MCF 10A (cell line): Measurements from ENCODE around the gene UGT3A1. TPM values are rescaled to one million over a fixed set of nuclear protein-coding genes. Genes with fewer than 3 reads are reported as not detected.

Source experiments
- BruUV-seq: library from RNA; stranded (reverse); fragments of 400-500 nt; replicated peaks from 2 replicates; lab custom pipeline; 2021; lab: Mats Ljungman, UMichigan
- CTCF ChIA-PET: fragments of 300-600 bp; sonication (Branson Sonifier 250); formaldehyde crosslinking; extraction: SDS; loops from one replicate; lab custom pipeline; 2021; ENCODE audit warnings: antibody characterized with exemption, inconsistent platforms; lab: Yijun Ruan, JAX
- POLR2A ChIA-PET: fragments of 300-600, 350-650 bp; sonication (Branson Sonifier 250); formaldehyde crosslinking; extraction: SDS; loops from one replicate; lab custom pipeline; 2020; ENCODE audit warnings: antibody characterized with exemption, inconsistent platforms; lab: Yijun Ruan, JAX
- DNase-seq: peaks from one replicate; pipeline ENCODE4 v3.0.0-alpha.2; 2018; ENCODE audit not compliant: unreplicated experiment
- H3K27ac Mint-ChIP-seq: one replicate; pipeline ENCODE4 v1.8.0; 2022; ENCODE audit warnings: mild to moderate bottlenecking, low read depth, mixed read lengths; ENCODE audit not compliant: unreplicated experiment
- H3K27me3 Mint-ChIP-seq: one replicate; pipeline ENCODE4 v1.8.0; 2022; ENCODE audit warnings: mixed read lengths; ENCODE audit not compliant: insufficient read depth, unreplicated experiment
- H3K36me3 Mint-ChIP-seq: one replicate; pipeline ENCODE4 v1.8.0; 2022; ENCODE audit warnings: mild to moderate bottlenecking, moderate library complexity, mixed read lengths; ENCODE audit not compliant: insufficient read depth, unreplicated experiment
- H3K4me1 Mint-ChIP-seq: one replicate; pipeline ENCODE4 v1.8.0; 2022; ENCODE audit warnings: mixed read lengths; ENCODE audit not compliant: insufficient read depth, unreplicated experiment
- H3K4me3 Mint-ChIP-seq: one replicate; pipeline ENCODE4 v1.8.0; 2022; ENCODE audit warnings: mild to moderate bottlenecking, moderate library complexity, mixed read lengths; ENCODE audit not compliant: unreplicated experiment
- H3K9me3 Mint-ChIP-seq: one replicate; pipeline ENCODE4 v1.8.0; 2022; ENCODE audit warnings: mixed read lengths; ENCODE audit not compliant: unreplicated experiment
- intact Hi-C: fragments of 100-400 bp; cut with micrococcal nuclease; formaldehyde crosslinking; loops from 2 replicates; pipeline ENCODE4 v1.14.1; 2022
- total RNA-seq: library from RNA; stranded (reverse); gene quantifications from 2 replicates; pipeline ENCODE4 v1.2.3, GENCODE V29; 2022
- TF ChIP-seq, protein P1 (sequence below): fragments of 200-600 bp; IDR thresholded peaks from one replicate; pipeline ENCODE4 v1.8.0; 2022; ENCODE audit warnings: antibody characterized with exemption, mild to moderate bottlenecking; ENCODE audit not compliant: unreplicated experiment

Gene UGT3A1
- total RNA-seq, 1 experiment from 2014 or later: not detected

DNA sequence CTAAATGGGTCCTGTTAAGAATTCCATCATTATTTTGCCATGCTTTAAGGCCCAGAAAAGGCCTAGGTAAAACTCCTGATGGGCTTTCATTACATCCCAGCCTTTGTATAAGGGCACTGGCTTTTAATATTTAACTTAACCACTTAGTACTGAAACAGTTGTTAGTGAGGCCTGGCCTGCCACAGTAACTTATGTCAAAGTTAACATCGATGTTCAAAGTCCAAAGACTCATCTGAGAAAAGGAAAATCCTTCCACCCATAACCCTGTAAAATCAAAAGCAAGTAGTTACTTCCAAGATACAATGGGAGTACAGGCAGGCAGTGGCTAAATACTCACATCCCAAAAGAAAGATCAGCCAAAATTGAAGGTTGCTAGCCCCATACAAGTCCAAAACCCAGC is 15.0 kb upstream of the UGT3A1 start:
- no TSS peak for BruUV-seq
- H3K27me3 Mint-ChIP-seq: no peaks in the 10 kb centered on the region
- H3K27ac Mint-ChIP-seq: no peak overlapping the region
- TF ChIP-seq, protein P1, sequence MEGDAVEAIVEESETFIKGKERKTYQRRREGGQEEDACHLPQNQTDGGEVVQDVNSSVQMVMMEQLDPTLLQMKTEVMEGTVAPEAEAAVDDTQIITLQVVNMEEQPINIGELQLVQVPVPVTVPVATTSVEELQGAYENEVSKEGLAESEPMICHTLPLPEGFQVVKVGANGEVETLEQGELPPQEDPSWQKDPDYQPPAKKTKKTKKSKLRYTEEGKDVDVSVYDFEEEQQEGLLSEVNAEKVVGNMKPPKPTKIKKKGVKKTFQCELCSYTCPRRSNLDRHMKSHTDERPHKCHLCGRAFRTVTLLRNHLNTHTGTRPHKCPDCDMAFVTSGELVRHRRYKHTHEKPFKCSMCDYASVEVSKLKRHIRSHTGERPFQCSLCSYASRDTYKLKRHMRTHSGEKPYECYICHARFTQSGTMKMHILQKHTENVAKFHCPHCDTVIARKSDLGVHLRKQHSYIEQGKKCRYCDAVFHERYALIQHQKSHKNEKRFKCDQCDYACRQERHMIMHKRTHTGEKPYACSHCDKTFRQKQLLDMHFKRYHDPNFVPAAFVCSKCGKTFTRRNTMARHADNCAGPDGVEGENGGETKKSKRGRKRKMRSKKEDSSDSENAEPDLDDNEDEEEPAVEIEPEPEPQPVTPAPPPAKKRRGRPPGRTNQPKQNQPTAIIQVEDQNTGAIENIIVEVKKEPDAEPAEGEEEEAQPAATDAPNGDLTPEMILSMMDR: no peak
- H3K4me3 Mint-ChIP-seq: no peak overlapping the region
- H3K36me3 Mint-ChIP-seq: no peaks in the 10 kb centered on the region
- ChIA-PET POLR2A (no interaction called here), CTCF (no interaction called here)
- H3K9me3 Mint-ChIP-seq: peaks cover 15% of the 10 kb centered on the region
- no peak for DNase-seq
- intact Hi-C loops: no loop called here
- no peaks in the 10 kb centered on the region for H3K4me1 Mint-ChIP-seq

DNA sequence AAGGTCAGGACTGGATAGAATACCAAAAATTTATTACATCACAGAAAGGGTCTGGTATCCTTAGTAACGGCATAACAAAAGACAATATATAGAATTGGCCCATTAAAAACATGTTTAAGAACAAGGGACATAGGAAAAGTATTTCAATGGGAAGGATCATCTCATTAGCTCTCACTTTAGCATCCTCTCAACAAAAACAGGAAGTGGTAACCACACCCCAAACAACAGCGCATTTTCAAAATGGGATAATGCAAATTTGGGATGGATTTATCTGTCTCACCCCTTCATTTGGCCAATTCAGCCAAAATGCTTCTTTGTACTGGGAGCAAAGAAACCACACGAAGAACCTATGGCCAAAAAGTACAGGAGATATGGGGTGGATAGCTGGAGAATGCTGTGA is 9.8 kb upstream of the UGT3A1 start:
- H3K9me3 Mint-ChIP-seq: no peaks in the 10 kb centered on the region
- no peak for DNase-seq
- no peak overlapping the region for H3K4me3 Mint-ChIP-seq
- no TSS peak for BruUV-seq
- TF ChIP-seq, protein P1: no peak
- no peaks in the 10 kb centered on the region for H3K27me3 Mint-ChIP-seq
- no peak overlapping the region for H3K27ac Mint-ChIP-seq
- no peaks in the 10 kb centered on the region for H3K36me3 Mint-ChIP-seq
- intact Hi-C loops: no loop called here
- ChIA-PET CTCF (interaction anchor here (0.6 to 1.0 kb wide), 2 partner anchors 75 to 141 kb away, joined by 3 to 5 read pairs; no protein-coding TSS in a partner anchor), POLR2A (no interaction called here)
- H3K4me1 Mint-ChIP-seq: no peaks in the 10 kb centered on the region

DNA sequence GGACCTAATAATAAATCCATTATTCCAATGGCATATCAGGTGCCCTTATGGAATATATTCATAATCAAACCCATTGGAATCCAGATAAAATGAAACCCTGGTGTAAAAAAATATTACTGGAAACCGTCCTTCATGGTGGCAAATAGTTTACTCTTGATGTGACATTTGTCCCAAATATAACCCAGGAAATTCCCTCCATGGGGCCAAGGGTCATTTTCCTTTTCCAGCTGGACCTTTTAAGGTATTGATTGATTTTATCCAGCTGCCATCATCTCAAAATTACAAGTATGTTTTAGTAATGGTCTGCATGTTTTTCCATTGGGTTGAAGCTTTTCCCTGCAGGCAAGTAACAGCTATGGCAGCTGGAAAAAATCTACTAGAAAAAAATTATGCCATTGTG is 8.4 kb upstream of the UGT3A1 start:
- peaks cover 11% of the 10 kb centered on the region for H3K27me3 Mint-ChIP-seq
- H3K4me1 Mint-ChIP-seq: no peaks in the 10 kb centered on the region
- BruUV-seq: no TSS peak
- no peaks in the 10 kb centered on the region for H3K36me3 Mint-ChIP-seq
- ChIA-PET POLR2A (no interaction called here), CTCF (no interaction called here)
- DNase-seq: no peak
- H3K27ac Mint-ChIP-seq: no peak overlapping the region
- no peak overlapping the region for H3K4me3 Mint-ChIP-seq
- TF ChIP-seq, protein P1: no peak
- no peaks in the 10 kb centered on the region for H3K9me3 Mint-ChIP-seq
- intact Hi-C loops: no loop called here

DNA sequence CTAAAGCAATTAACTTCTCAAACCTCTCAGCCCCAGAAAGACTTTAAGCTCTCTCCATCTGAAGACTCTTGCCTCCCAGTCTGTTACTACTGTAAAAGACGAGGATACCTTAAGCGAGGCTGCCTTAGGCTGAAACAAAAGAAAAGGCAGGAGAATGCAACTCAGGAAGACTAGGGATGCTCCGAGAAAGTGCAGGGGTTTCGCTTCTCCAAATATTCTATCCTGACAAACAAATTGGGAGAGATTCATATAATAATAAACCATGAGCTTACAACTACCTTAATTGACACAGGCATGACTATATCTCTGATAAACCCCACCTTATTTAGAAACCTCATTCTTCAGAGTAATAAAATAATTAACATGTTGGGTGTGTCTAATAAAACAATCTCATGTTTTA is 4.9 kb upstream of the UGT3A1 start:
- intact Hi-C loops: no loop called here
- Mint-ChIP-seq H3K27ac (no peak overlapping the region), H3K27me3 (peaks cover 25% of the 10 kb centered on the region), H3K9me3 (no peaks in the 10 kb centered on the region), H3K36me3 (no peaks in the 10 kb centered on the region), H3K4me1 (no peaks in the 10 kb centered on the region), H3K4me3 (no peak overlapping the region)
- TF ChIP-seq, protein P1: no peak
- BruUV-seq: no TSS peak
- ChIA-PET CTCF (no interaction called here), POLR2A (no interaction called here)
- no peak for DNase-seq
